ENCODE measurements around the gene ARSG. TPM values are rescaled to one million over a fixed set of nuclear protein-coding genes. Genes with fewer than 3 reads are reported as not detected.
"Not testable (repeated sequence)": the region's sequence is repeated elsewhere in the genome, so short reads cannot be mapped to it uniquely, and the experiment has no call there.

Gene ARSG
- total RNA-seq, 1 experiment from 2014 or later: 2.1 TPM

GRCh38 chr17:68396226-68397107 is 105.2 kb downstream of the ARSG start:
- DNase-seq (ENCODE audit: low spot score): no peak

GRCh38 chr17:68397108-68397536 is 105.8 kb downstream of the ARSG start:
- no peak for DNase-seq (ENCODE audit: low spot score)

DNA sequence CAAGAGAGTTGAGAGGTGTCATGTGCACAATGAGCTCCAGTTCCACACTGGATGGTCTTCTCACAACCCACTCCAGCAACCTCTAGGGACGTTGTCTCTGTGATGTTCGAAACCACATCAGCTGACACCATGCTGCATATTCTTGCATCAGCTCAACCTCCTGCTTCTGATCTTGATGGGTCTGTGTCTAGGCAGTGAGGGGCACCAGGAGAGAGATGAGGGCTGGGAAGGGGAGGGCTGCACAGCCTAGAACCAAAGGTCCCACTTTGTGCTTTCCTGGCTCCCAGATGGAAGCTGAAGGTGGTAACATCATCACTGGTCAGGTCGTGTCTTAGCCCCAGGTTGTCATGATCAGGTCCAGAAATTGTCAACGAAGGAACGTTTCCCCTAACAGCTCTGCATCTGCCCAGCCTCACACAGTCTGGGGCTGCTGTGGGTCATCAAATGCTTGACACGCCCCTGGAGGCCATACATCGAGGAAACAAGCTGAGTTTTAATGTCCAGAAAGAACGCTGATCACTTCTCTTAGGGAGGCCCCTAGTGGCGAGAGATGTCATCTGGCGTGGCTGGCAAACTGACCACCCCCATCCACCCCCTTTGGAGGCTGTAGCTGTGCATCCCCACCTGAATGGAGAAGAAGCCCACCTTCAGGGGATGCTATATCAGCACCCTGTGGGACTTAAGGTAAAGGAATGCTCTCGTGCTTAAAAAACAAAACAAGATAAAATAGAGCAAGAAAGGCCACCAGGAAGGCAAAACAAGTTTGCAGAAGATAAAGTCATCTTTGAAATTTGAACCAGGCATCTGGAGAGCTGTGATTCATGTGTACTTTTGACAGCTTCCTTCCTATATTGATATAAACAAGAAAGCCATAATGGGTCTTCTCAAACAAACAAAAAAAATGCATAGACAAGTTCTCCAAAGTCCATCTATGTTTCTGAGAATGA is 107.7 kb downstream of the ARSG start:
- DNase-seq (ENCODE audit: low spot score): peak; percentile 74

DNA sequence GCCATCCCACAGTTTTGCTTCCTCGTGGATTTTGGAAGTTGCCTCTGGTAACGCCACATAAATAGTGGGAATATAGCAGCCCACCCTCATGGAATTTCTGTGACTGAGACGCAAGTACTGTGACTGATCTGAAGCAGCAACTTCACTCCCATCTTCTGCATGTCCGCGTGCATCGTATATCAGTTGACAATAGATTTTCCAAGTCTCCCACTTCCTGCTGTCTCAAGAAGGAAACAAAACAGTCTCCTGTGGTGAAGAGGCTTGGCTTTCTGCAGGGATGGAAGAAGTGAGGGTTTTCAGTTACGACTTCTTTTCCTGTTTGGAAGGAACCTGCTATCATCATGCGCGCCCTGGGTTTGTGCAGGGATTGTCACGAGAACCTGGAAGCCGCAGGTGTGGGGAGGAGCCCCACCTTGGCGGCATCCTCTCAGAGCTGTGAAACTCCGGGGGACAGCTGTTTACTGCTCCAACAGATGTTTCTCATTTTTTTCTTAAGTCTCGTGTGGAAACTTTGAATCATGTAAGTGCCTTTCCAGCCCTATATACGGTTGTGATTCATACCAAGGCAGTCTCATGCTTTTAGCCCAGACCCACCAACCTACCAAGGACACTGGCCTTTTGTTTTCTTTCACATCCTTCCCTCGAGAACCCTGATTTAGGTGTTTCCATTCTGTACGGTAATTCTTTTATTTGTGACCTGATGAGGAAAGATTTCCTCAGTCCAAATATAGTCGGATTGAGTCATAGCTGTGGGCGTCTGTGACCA is 108.5 kb downstream of the ARSG start:
- no peak for DNase-seq (ENCODE audit: low spot score)

- DNase-seq (ENCODE audit: low spot score): no peak
Observed at GRCh38 chr17:68400404-68400735, 109.1 kb downstream of the ARSG start.

GRCh38 chr17:68401288-68401687 is 110.0 kb downstream of the ARSG start:
- no peak for DNase-seq (ENCODE audit: low spot score)

DNA sequence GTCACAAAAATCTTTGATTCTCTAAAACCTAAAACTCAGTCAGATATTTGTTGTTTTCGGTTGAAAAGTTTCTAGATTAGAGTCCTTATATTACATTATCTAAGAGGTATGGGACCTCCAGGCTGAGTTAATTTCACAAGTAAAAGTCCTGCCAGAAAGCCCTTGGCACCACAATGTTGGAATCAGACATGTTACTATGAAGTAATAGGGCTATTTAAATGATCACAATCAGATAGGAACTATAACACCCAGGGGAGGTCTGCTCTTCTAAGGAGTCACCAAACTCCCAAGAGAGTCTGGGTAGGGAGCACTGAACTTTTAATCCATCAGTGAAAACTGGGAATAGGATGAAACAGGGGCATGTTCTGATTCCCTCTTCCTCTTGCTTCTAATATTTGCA is 111.8 kb downstream of the ARSG start:
- no peak for DNase-seq (ENCODE audit: low spot score)

DNA sequence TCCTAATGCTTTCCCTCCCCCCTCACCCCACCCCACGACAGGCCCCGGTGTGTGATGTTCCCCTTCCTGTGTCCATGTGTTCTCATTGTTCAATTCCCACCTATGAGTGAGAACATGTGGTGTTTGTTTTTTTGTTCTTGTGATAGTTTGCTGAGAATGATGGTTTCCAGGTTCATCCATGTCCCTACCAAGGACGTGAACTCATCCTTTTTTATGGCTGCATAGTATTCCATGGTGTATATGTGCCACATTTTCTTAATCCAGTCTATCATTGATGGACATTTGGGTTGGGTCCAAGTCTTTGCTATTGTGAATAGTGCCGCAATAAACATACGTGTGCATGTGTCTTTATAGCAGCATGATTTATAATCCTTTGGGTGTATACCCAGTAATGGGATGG is 112.5 kb downstream of the ARSG start:
- not testable (repeated sequence) for DNase-seq (ENCODE audit: low spot score)

DNA sequence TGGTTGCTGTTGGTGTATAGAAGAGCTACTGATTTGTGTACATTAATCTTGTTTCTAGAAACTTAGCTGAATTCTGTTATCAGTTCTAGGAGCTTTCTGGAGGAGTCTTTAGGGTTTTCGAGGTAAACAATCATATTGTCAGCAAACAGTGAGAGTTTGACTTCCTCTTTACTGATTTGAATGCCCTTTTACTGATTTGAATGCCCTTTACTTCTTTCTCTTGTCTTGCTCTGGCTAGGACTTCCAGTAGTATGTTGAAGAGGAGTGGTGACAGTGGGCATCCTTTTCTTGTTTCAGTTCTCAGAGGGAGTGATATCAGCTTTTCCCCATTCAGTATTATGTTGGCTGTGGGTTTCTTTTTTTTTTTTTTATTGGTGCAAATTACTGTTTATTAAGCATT is 116.4 kb downstream of the ARSG start:
- DNase-seq (ENCODE audit: low spot score): not testable (repeated sequence)

- peak; percentile 48 for DNase-seq (ENCODE audit: low spot score)
Observed at GRCh38 chr17:68413597-68414560, 122.6 kb downstream of the ARSG start.

DNA sequence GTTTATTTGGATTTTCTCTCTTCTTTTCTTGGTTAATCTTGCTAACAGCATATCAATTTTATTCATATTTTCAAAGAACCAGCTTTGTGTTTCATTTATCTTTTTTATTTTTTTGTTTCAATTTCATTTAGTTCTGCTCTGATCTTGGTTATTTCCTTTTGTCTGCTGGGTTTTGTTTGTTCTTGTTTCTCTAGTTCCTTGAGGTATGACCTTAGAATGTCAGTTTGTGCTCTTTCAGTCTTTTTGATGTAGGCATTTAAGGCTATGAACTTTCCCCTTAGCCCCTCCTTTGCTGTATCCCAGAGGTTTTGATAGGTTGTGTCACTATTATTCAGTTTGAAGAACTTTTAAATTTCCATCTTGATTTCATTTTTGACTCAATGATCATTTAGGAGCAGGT is 123.6 kb downstream of the ARSG start:
- DNase-seq (ENCODE audit: low spot score): not testable (repeated sequence)

- DNase-seq (ENCODE audit: low spot score): no peak
Observed at GRCh38 chr17:68417317-68417716, 126.0 kb downstream of the ARSG start.

DNA sequence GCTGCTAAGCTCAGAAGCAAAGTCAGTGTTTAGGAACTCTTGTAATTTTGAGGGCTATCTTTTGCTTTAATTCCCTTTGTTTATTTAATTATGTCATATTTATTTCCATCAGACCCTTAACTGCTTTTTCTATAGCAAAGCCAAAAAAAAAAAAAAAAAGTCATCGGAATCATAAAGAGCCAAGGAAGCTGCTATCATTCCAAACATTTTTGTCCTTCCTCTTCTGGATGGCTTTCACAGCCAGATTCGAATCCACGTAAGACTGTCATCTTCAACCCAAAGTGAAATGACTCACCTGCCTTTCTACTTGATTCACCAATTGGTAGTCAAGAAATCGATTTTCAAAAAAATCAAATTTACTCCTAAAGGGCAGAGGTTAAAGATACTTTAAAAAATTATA is 127.6 kb downstream of the ARSG start:
- DNase-seq (ENCODE audit: low spot score): no peak

- no peak for DNase-seq (ENCODE audit: low spot score)
Observed at GRCh38 chr17:68420065-68420464, 128.8 kb downstream of the ARSG start.

DNA sequence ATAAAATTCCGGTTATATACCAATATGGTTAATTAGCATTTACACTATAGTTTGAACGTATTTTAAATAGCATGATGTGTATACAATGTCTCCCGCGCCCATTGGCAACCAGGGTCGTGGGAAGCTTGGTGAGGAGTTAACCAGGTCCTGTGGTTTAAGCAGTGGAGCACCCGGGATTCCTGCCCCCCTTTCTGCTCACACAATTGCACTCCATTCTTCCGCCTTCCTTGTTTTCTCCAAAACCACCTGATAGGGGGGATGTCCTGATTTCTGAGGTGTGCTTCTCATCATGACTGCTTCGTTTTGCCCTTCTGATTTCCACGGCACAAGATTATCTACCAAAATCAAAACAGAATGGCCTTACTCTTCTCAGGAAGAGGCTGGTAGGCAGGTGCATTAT is 130.2 kb downstream of the ARSG start:
- no peak for DNase-seq (ENCODE audit: low spot score)

- no peak for DNase-seq (ENCODE audit: low spot score)
Observed at GRCh38 chr17:68422821-68423220, 131.5 kb downstream of the ARSG start.

DNA sequence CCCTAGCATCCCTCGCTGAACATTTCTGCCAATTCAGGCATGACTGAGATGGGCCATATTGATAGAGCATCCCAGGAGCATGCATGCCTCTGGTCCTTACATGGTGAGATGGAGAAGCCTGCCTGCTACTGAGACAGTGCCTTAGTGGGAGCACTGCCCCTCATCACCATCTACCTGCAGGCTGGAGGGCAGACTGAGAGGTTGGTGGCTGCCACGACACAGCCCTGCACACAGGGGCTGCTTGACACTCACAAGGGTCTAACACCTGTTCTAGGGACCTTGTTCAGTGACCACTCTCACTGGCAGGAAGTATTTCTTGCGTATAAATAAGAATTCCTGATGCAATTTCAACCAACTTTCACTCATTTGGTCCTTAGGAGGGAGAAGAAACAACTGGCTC is 132.0 kb downstream of the ARSG start:
- DNase-seq (ENCODE audit: low spot score): no peak

DNA sequence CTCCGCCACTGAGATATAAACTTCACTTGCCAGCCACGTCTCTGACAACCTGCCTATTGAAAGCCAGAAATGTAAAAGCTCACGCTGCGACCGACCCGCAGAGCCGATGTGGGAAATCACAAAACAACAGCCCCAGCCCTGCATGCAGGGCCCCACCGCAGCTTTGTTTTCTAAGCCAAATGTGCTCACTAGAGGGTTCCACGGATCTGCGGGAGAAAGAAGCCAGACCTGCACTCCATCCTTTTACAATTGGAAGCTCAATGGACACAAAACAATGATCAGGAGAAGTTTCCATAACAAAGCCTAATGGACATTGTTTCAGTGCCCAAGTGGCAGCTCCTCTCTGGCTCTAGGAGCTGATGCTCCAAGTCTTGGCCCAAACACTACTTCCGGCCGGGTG is 132.9 kb downstream of the ARSG start:
- DNase-seq (ENCODE audit: low spot score): no peak

DNA sequence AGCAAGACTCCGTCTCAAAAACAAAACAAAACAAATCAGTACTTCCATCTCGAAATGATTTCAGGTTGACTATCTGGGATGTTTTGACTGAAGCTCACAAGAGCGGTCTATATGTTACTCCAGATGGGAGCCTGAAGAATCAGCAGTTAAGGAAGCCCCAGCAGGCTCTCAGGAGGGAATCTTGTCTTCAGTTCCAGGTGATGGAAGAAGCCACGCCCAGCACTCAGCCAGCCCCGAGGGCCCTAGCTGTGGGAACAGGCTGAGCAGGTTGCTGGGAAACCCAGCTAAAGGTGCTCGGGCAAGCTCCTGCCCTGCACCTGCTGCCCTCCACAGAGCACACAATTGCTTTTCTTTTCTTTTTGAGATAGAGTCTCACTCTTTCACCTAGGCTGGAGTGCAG is 133.6 kb downstream of the ARSG start:
- DNase-seq (ENCODE audit: low spot score): no peak

DNA sequence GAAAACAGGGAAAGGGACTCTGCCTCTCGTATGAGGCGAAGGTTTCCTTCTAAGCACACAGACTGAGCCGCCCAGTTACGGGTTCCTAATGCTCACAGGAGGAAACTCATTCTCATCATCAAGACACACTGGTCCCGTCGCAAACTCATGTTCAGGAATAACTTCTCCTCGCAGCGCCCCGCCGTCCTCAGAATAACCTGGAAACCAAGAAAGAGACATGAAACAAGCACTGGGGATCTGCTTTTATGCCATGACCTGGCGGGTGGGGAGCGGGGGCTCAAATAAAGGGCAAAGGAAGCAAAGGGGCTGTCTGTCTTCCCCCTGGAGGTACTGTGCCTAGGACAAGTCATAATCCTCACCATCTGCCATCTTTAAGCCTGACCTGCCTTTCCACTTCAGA is 134.7 kb downstream of the ARSG start:
- DNase-seq (ENCODE audit: low spot score): no peak

DNA sequence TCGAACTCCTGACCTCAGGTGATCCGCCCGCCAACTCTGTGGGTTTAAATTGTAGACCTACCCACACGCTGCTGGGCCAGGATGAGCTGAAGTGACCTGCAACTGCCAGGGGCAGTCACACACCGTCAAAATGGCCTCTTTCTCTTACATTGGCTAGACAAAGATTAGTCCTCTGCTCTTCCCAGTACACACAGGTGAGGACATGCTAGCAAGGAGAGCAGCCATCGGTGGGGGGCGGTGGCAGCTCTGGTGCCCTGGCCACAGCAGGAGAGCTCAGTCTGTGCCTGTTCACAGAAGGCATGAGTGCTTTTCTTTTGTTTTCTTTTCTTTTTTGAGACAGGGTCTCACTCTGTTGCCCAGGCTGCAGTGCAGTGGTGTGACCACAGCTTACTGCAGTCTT is 136.3 kb downstream of the ARSG start:
- DNase-seq (ENCODE audit: low spot score): no peak
